ENCODE data around the gene CD209. TPM values are rescaled to one million over a fixed set of nuclear protein-coding genes. Genes with fewer than 3 reads are reported as not detected.

CD209 gene
- total RNA-seq, 4 donors from 2014 or later, result 4.0 to 13.1 (median 8.4) TPM

DNA sequence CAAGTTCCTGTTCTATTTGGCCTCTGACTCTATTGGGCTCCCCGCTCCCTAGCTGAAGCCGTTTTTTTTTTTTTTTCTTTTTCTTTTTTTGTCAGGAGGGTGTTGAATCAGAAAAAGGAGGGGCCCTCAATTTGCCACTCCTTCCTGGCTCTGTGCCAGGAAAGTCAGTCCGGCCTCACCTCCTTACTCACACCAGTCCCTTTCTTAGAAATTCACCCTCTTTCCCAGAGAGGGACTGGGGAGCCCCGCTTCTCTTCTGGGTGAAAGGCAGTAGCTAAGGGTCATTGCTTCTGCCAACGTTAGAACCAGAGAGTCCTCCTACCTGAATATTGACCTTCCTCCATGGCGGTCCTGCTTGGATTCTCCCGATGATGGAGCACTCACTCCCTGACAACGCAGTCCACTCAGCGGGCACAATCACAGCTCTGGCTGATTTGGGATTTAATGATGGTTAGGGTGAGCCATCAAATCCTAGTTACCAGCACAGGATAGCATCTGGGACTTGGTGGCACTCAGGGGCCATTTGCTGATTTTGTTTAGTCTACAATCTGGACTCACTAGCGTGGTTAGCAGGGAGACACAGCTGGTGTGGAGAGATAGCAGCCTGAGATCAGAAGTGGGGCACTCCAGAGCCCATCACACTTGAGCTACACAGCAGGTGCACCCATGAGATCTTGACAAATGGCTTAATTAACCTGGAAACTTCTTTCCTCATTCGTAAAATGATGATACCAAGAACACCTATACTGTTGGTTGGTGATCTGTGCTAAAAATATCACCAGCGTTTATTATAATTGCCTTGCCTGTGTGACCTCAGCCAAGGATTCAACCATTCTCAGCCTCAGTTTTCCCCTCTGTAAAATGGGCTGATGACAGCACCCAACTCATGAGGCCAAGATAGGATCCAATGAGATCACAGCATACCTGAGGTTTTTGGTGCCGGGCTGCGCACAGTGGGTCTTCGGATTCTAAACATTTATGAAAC is 47.6 kb downstream of the CD209 start:
- DNase-seq (ENCODE audit: extremely low spot score), result no peak
- intact Hi-C loops (cut with DNase I), result no loop called here
- no peaks in the 10 kb centered on the region for H3K9me3 ChIP-seq
- WGBS, result 60% methylated on average over 15 of the region's 15 CpGs
- TF ChIP-seq EP300 (IDR thresholded peaks at IDR 0.05) (no peak), POLR2A (IDR thresholded peaks at IDR 0.05; ENCODE audit: low read depth) (no peak), POLR2AphosphoS5 (IDR thresholded peaks at IDR 0.05) (no peak)
- TF ChIP-seq, protein P1, sequence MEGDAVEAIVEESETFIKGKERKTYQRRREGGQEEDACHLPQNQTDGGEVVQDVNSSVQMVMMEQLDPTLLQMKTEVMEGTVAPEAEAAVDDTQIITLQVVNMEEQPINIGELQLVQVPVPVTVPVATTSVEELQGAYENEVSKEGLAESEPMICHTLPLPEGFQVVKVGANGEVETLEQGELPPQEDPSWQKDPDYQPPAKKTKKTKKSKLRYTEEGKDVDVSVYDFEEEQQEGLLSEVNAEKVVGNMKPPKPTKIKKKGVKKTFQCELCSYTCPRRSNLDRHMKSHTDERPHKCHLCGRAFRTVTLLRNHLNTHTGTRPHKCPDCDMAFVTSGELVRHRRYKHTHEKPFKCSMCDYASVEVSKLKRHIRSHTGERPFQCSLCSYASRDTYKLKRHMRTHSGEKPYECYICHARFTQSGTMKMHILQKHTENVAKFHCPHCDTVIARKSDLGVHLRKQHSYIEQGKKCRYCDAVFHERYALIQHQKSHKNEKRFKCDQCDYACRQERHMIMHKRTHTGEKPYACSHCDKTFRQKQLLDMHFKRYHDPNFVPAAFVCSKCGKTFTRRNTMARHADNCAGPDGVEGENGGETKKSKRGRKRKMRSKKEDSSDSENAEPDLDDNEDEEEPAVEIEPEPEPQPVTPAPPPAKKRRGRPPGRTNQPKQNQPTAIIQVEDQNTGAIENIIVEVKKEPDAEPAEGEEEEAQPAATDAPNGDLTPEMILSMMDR (IDR thresholded peaks at IDR 0.05), result no peak
- H3K4me3 ChIP-seq, result no peak overlapping the region
- H3K27me3 ChIP-seq, result peaks cover 0 to 90% (median 12%) of the 10 kb centered on the region in 4 donors
- H3K27ac ChIP-seq (replicated peaks in 1 of 4), result no peak overlapping the region
- H3K36me3 ChIP-seq, result no peaks in the 10 kb centered on the region
- H3K4me1 ChIP-seq, result no peaks in the 10 kb centered on the region

DNA sequence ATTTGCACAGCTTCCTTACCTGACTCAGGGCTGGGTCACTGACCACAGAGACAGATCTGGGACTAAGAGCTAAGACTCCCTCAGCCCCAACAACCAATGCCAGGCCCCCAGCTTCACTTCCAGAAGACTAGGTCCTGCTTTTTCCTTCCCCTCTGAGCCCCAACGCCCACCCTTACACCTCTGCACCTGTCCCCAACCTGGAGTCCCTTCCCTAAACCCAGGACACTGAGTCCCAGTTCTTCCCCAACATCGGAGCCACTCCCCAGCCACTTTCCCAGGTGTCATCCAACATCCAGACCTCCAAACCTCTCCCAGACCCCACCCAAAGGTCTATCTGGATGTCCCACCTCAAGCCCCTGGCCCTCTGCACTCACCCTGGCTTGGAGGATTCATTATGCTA is 48.3 kb downstream of the CD209 start:
- 39% methylated on average over 2 of the region's 2 CpGs for WGBS
- Histone ChIP-seq H3K4me3 (no peak overlapping the region), H3K27me3 (peaks cover 0 to 89% (median 12%) of the 10 kb centered on the region in 4 donors), H3K4me1 (no peaks in the 10 kb centered on the region), H3K27ac (replicated peaks in 1 of 4) (no peak overlapping the region), H3K9me3 (no peaks in the 10 kb centered on the region), H3K36me3 (no peaks in the 10 kb centered on the region)
- DNase-seq (ENCODE audit: extremely low spot score), result no peak
- no peak for TF ChIP-seq POLR2A (IDR thresholded peaks at IDR 0.05; ENCODE audit: low read depth)
- TF ChIP-seq, protein P1 (IDR thresholded peaks at IDR 0.05), result no peak
- TF ChIP-seq EP300 (IDR thresholded peaks at IDR 0.05), result no peak
- TF ChIP-seq POLR2AphosphoS5 (IDR thresholded peaks at IDR 0.05), result no peak
- intact Hi-C loops (cut with DNase I), result no loop called here

DNA sequence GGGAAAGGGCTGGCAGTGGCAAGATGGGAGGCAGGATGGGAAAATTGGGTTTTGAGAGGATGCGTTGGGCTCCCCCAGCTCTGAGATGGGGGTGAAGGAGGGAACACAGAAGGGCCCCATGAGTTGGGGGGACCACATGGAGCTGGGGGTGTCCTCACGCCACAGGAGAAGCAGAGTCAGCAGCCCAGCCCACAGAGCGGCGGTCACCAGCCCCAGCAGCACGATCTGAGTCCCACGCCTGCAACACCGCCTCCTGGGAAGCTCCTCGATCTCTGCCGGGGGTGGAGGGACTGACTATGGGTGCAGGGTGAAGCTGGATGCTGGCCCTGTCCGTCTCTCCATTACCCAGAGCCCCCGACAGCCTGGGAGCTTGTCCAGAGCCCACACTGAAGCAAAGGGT is 48.8 kb downstream of the CD209 start:
- no peak for DNase-seq (ENCODE audit: extremely low spot score)
- H3K4me1 ChIP-seq, result no peaks in the 10 kb centered on the region
- no peaks in the 10 kb centered on the region for H3K9me3 ChIP-seq
- H3K27me3 ChIP-seq, result peaks cover 0 to 85% (median 12%) of the 10 kb centered on the region in 4 donors
- intact Hi-C loops (cut with DNase I), result no loop called here
- H3K36me3 ChIP-seq, result no peaks in the 10 kb centered on the region
- H3K4me3 ChIP-seq, result no peak overlapping the region
- no peak overlapping the region for H3K27ac ChIP-seq (replicated peaks in 1 of 4)
- 25% methylated on average over 11 of the region's 11 CpGs for WGBS
- TF ChIP-seq, protein P1 (IDR thresholded peaks at IDR 0.05), result no peak
- TF ChIP-seq EP300 (IDR thresholded peaks at IDR 0.05) (no peak), POLR2AphosphoS5 (IDR thresholded peaks at IDR 0.05) (no peak), POLR2A (IDR thresholded peaks at IDR 0.05; ENCODE audit: low read depth) (no peak)

DNA sequence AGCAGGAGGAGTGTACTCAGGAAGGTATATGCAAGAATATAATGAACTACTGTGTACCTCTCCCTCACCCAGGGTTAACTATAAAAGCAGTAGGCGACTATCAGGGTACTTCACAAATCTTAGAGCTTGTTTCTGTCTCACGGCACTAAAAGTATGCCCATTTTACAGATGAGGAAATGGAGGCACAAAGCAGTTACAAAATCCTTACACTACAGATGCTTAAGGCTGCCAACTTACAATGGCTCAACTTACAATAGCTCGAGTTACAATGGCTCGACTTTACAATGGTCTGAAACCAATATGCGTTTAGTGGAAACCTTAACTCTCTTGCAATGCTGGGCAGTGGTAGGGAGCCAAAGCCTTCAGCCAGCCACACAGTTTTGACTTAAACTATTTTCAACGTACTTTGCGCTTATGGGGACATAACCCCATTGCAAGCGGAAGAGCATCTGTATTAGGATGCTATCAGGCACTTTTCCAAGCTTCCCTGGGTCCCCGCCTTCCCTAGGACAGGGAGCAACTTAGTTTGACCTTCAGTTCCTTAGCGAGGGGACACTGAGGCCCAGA is 49.5 kb downstream of the CD209 start:
- Histone ChIP-seq H3K36me3 (no peaks in the 10 kb centered on the region), H3K4me1 (no peaks in the 10 kb centered on the region), H3K27me3 (peaks cover 0 to 82% (median 12%) of the 10 kb centered on the region in 4 donors), H3K27ac (replicated peaks in 1 of 4) (no peak overlapping the region), H3K9me3 (no peaks in the 10 kb centered on the region), H3K4me3 (no peak overlapping the region)
- WGBS, result 86% methylated on average over 10 of the region's 10 CpGs
- no peak for DNase-seq (ENCODE audit: extremely low spot score)
- intact Hi-C loops (cut with DNase I), result no loop called here
- TF ChIP-seq POLR2A (IDR thresholded peaks at IDR 0.05; ENCODE audit: low read depth) (no peak), EP300 (IDR thresholded peaks at IDR 0.05) (no peak), POLR2AphosphoS5 (IDR thresholded peaks at IDR 0.05) (no peak)
- TF ChIP-seq, protein P1 (IDR thresholded peaks at IDR 0.05), result no peak
